Stomach smooth muscle (tissue), 2 donors: Measurements from ENCODE around the gene POLA1.

Experiments used
- H3K27ac ChIP-seq: one replicate; pipeline ENCODE4 v1.7.0; 2013; ENCODE audit warnings: mild to moderate bottlenecking, low read length, inconsistent platforms
- H3K27me3 ChIP-seq, 2 donors: one replicate each; pipeline ENCODE4 v1.7.0; 2013; ENCODE audit warnings: low read length in 2 of 2; ENCODE audit not compliant: insufficient read depth in 2 of 2, control insufficient read depth in 1 of 2
- H3K36me3 ChIP-seq, 2 donors: one replicate each; pipeline ENCODE4 v1.7.0; 2013; ENCODE audit warnings: low read length in 2 of 2; ENCODE audit not compliant: control insufficient read depth in 2 of 2, insufficient read depth in 2 of 2
- H3K4me1 ChIP-seq: one replicate; pipeline ENCODE4 v1.7.0; 2013; ENCODE audit warnings: low read length; ENCODE audit not compliant: control insufficient read depth, insufficient read depth
- H3K4me3 ChIP-seq, 2 donors: one replicate each; pipeline ENCODE4 v1.7.0; 2013; ENCODE audit warnings: low read length in 2 of 2
- H3K9ac ChIP-seq, 2 donors: one replicate each; pipeline ENCODE4 v1.7.0; 2013; ENCODE audit warnings: low read length in 2 of 2, mild to moderate bottlenecking in 1 of 2
- H3K9me3 ChIP-seq, 2 donors: one replicate each; pipeline ENCODE4 v1.7.0; 2013; ENCODE audit warnings: low read length in 2 of 2; ENCODE audit not compliant: control insufficient read depth in 2 of 2
- donor health status: healthy.
- donor health status: Pancreatic carcinoma.

The POLA1 gene

DNA sequence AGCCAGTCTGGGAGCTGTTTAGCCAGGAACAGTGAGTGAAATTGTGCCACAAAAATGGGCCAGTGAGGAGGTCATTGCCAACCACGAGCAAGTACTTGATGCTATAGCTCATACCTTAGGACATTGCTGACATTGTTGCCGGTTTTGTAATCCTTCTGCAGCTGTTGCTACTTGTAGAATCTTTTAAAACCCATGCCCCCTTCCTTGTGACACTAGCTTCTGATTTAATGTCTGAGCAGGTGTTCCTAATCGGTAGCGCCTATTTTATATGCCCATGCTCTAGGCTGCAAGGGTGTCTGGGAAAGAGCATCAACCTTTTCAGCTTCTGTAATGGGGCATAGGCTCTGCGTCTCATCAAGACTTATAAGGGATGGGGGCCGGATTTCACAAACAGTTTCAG lies 2.6 kb downstream of the POLA1 start:
- Histone ChIP-seq H3K9ac (no peak overlapping the region), H3K9me3 (no peaks in the 10 kb centered on the region)

GRCh38 chrX:24702362-24703184 lies 8.9 kb downstream of the POLA1 start:
- Histone ChIP-seq H3K9me3 (no peaks in the 10 kb centered on the region), H3K4me1 (no peaks in the 10 kb centered on the region), H3K36me3 (peaks cover 0 to 7% of the 10 kb centered on the region in 2 donors), H3K27me3 (no peaks in the 10 kb centered on the region), H3K9ac (no peak overlapping the region), H3K27ac (no peak overlapping the region), H3K4me3 (no peak overlapping the region)

More for the DNA sequence above, 2.6 kb downstream of the POLA1 start:
- no peaks in the 10 kb centered on the region for H3K4me1 ChIP-seq
- H3K4me3 ChIP-seq = no peak overlapping the region
- H3K27ac ChIP-seq = no peak overlapping the region
- H3K27me3 ChIP-seq = no peaks in the 10 kb centered on the region
- no peaks in the 10 kb centered on the region for H3K36me3 ChIP-seq

- Histone ChIP-seq H3K27me3 (no peaks in the 10 kb centered on the region), H3K36me3 (peaks cover 0 to 7% of the 10 kb centered on the region in 2 donors), H3K4me3 (no peak overlapping the region)
Measured at GRCh38 chrX:24703185-24703494, 9.4 kb downstream of the POLA1 start.

DNA sequence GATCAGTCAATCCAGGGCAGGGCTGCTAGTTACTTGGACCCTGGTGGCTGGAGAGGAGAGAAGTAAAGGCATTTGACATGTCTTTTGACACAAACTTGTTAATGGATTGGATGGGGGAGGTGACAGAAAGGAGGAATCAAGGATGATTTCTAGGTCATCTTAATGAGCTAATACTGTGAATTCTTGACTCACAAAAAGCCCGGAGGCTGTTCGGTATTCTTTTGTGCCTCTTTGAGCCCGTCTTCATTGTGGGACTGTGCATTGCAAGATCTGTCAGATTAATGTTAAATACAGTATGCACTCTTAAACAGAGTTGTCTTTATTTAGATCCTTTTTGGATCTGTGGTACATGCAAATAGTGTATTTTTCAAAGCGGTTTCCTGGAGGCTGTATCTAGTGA lies 25.1 kb downstream of the POLA1 start:
- H3K4me1 ChIP-seq = no peaks in the 10 kb centered on the region
- peaks cover 3 to 15% of the 10 kb centered on the region in 2 donors for H3K36me3 ChIP-seq
- no peak overlapping the region for H3K9ac ChIP-seq
- H3K27me3 ChIP-seq = peaks cover 0 to 2% of the 10 kb centered on the region in 2 donors
- H3K9me3 ChIP-seq = no peaks in the 10 kb centered on the region
- no peak overlapping the region for H3K4me3 ChIP-seq
- no peak overlapping the region for H3K27ac ChIP-seq

More at GRCh38 chrX:24703185-24703494, 9.4 kb downstream of the POLA1 start:
- no peak overlapping the region for H3K27ac ChIP-seq
- H3K9me3 ChIP-seq = no peaks in the 10 kb centered on the region
- H3K4me1 ChIP-seq = no peaks in the 10 kb centered on the region
- H3K9ac ChIP-seq = no peak overlapping the region

DNA sequence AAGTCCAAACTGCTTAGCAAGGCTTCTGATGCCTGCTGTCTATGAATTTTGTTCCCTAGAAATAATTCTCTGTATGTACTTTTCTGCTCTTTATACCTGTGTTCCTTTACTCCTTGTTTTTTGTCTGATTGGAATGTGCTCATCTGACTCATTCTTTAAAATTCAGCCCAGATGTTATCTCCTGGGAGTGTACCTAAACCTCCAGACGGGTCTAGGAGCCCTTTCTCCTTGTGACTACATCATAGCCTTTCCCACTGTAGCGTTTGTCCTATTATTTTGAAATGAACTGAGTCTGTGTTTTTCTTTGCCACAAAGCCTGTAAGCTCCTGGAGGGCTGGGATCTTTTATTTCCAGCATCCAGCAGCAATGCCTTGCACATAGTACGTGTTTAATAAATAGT lies 26.3 kb downstream of the POLA1 start:
- Histone ChIP-seq H3K27ac (no peak overlapping the region), H3K4me1 (no peaks in the 10 kb centered on the region), H3K36me3 (peaks cover 3 to 8% of the 10 kb centered on the region in 2 donors), H3K9me3 (no peaks in the 10 kb centered on the region), H3K4me3 (no peak overlapping the region), H3K9ac (no peak overlapping the region), H3K27me3 (peaks cover 0 to 2% of the 10 kb centered on the region in 2 donors)

- H3K36me3 ChIP-seq = peaks cover 0 to 7% of the 10 kb centered on the region in 2 donors
- no peak overlapping the region for H3K27ac ChIP-seq
- no peak overlapping the region for H3K9ac ChIP-seq
Measured at GRCh38 chrX:24728530-24728929, 34.8 kb downstream of the POLA1 start.

GRCh38 chrX:24732766-24733500 lies 39.2 kb downstream of the POLA1 start:
- Histone ChIP-seq H3K9ac (no peak overlapping the region), H3K27ac (no peak overlapping the region), H3K27me3 (no peaks in the 10 kb centered on the region), H3K4me3 (no peak overlapping the region), H3K36me3 (no peaks in the 10 kb centered on the region), H3K9me3 (no peaks in the 10 kb centered on the region), H3K4me1 (no peaks in the 10 kb centered on the region)

More at GRCh38 chrX:24728530-24728929, 34.8 kb downstream of the POLA1 start:
- H3K9me3 ChIP-seq = no peaks in the 10 kb centered on the region
- no peak overlapping the region for H3K4me3 ChIP-seq
- H3K4me1 ChIP-seq = no peaks in the 10 kb centered on the region
- H3K27me3 ChIP-seq = no peaks in the 10 kb centered on the region

- Histone ChIP-seq H3K4me3 (no peak overlapping the region), H3K9ac (no peak overlapping the region), H3K4me1 (no peaks in the 10 kb centered on the region), H3K27ac (no peak overlapping the region), H3K9me3 (no peaks in the 10 kb centered on the region), H3K27me3 (no peaks in the 10 kb centered on the region), H3K36me3 (no peaks in the 10 kb centered on the region)
Measured at GRCh38 chrX:24741330-24741729, 47.6 kb downstream of the POLA1 start.

- Histone ChIP-seq H3K4me1 (no peaks in the 10 kb centered on the region), H3K27ac (no peak overlapping the region), H3K9me3 (no peaks in the 10 kb centered on the region), H3K36me3 (peaks cover 3 to 5% of the 10 kb centered on the region in 2 donors), H3K9ac (no peak overlapping the region), H3K27me3 (no peaks in the 10 kb centered on the region), H3K4me3 (no peak overlapping the region)
Measured at GRCh38 chrX:24748196-24748595, 54.5 kb downstream of the POLA1 start.

DNA sequence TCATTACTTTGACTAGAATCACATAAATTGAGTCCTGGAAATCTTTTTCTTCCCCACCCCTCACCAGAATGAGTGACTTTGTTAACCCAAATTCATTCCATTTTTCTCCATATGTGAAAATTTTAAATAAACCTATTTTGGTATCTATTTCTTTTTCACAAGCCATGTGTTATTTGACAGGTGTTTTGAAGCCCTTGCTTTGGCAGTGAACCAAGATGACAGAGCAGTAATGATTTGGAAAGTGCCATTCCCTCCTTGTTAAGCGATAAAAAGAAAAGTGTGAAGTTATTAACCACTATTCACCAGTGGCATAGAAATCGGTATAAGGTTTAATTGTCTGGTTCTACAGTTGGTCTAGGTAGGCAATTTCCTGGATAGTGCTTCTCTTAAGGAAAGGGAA lies 66.1 kb downstream of the POLA1 start:
- peaks cover 0 to 4% of the 10 kb centered on the region in 2 donors for H3K36me3 ChIP-seq
- no peaks in the 10 kb centered on the region for H3K27me3 ChIP-seq
- no peaks in the 10 kb centered on the region for H3K4me1 ChIP-seq
- no peaks in the 10 kb centered on the region for H3K9me3 ChIP-seq
- H3K27ac ChIP-seq = no peak overlapping the region
- H3K9ac ChIP-seq = no peak overlapping the region
- no peak overlapping the region for H3K4me3 ChIP-seq
